Sigmoid colon (tissue), 4 donors: ENCODE results near the gene GAS2L1.

Source experiments
- CTCF ChIP-seq, 4 experiments: fragments of 450-650 bp in 3 of 4; fragments of 200-600 bp in 1 of 4; IDR thresholded peaks; one replicate each; pipeline ENCODE4 v1.5.1; 2016 to 2019; ENCODE audit warnings: antibody characterized with exemption in 4 of 4, mild to moderate bottlenecking in 3 of 4, moderate library complexity in 2 of 4
- POLR2A ChIP-seq, 2 donors: fragments of 450-650 bp; IDR thresholded peaks; one replicate each; pipeline ENCODE4 v1.6.1; 2016; ENCODE audit warnings: antibody characterized with exemption in 2 of 2, mild to moderate bottlenecking in 2 of 2, moderate library complexity in 2 of 2
- POLR2AphosphoS5 ChIP-seq, 4 donors: sonication (generic); formaldehyde crosslinking; IDR thresholded peaks; one replicate each; pipeline ENCODE4 v1.6.1; 2017; ENCODE audit warnings: antibody characterized with exemption in 4 of 4

GRCh38 chr22:29268511-29269229 lies 37.8 kb upstream of the GAS2L1 start:
- TF ChIP-seq CTCF (IDR thresholded peaks at IDR 0.05): no peak
- TF ChIP-seq POLR2A (IDR thresholded peaks at IDR 0.05): no peak
- TF ChIP-seq POLR2AphosphoS5 (IDR thresholded peaks at IDR 0.05): no peak
